ENCODE data around the gene TVP23A.
"Not testable (repeated sequence)": the region's sequence is repeated elsewhere in the genome, so short reads cannot be mapped to it uniquely, and the experiment has no call there.

GRCh38 chr16:10830240-10830639 lies 11.6 kb upstream of the TVP23A start:
- TF ChIP-seq ZNF48 (tag by site-specific recombination; IDR thresholded peaks at IDR 0.05); ZNF580 (tag by site-specific recombination; IDR thresholded peaks at IDR 0.05); SALL2 (tag by site-specific recombination; IDR thresholded peaks at IDR 0.05; ENCODE audit: borderline replicate concordance); CTCF (tag by site-specific recombination; IDR thresholded peaks at IDR 0.05); ZNF658 (tag by site-specific recombination; IDR thresholded peaks at IDR 0.05); ZFHX2 (tag by site-specific recombination; conservative IDR thresholded peaks at IDR 0.05); MYNN (tag by site-specific recombination; IDR thresholded peaks at IDR 0.05; ENCODE audit: borderline replicate concordance); ZNF23 (tag by site-specific recombination; IDR thresholded peaks at IDR 0.05; ENCODE audit: borderline replicate concordance); GLIS2 (tag by site-specific recombination; IDR thresholded peaks at IDR 0.05); ZNF18 (tag by site-specific recombination; IDR thresholded peaks at IDR 0.05); ZNF624 (tag by site-specific recombination; IDR thresholded peaks at IDR 0.05); ZNF132 (tag by site-specific recombination; IDR thresholded peaks at IDR 0.05; ENCODE audit: borderline replicate concordance); ZNF529 (tag by site-specific recombination; IDR thresholded peaks at IDR 0.05; ENCODE audit: insufficient replicate concordance); ATF2 (tag by site-specific recombination; IDR thresholded peaks at IDR 0.05; ENCODE audit: low read depth): not testable (repeated sequence)

Data from HEK293 (cell line).